Measurements from ENCODE around the gene MDM4. TPM values are rescaled to one million over a fixed set of nuclear protein-coding genes. Genes with fewer than 3 reads are reported as not detected.
"Not testable (repeated sequence)": the region's sequence is repeated elsewhere in the genome, so short reads cannot be mapped to it uniquely, and the experiment has no call there.

The MDM4 gene
- total RNA-seq, 2 experiments from 2014 or later, result 72.2 to 72.4 TPM

- ATAC-seq, result no peak
- no peak for DNase-seq
- peaks cover 1% of the 10 kb centered on the region for H3K36me3 Mint-ChIP-seq (ENCODE audit: low read depth)
- no peaks in the 10 kb centered on the region for H3K27me3 Mint-ChIP-seq (ENCODE audit: low read depth)
- peaks cover 36% of the 10 kb centered on the region for H3K4me1 Mint-ChIP-seq (ENCODE audit: low read depth)
- POLR2A ChIA-PET, result interaction anchor here (2.8 kb wide), 1 partner anchor 17 kb away, joined by 18 read pairs; the partner anchor contains the start of gene PIK3C2B
- no peak overlapping the region for H3K4me3 Mint-ChIP-seq
- CTCF ChIA-PET, result interaction anchor here (0.7 to 5.6 kb wide), 8 partner anchors 9 to 314 kb away, joined by 3 to 39 read pairs (median 10); partner anchors contain the start of gene PIK3C2B
- H3K27ac Mint-ChIP-seq, result no peak overlapping the region
- H3K9me3 Mint-ChIP-seq (ENCODE audit: insufficient read depth), result no peaks in the 10 kb centered on the region
Observed at GRCh38 chr1:204477036-204477740, 39.0 kb upstream of the MDM4 start.

GRCh38 chr1:204478172-204478899, 37.9 kb upstream of the MDM4 start:
- ATAC-seq, result no peak
- CTCF ChIA-PET, result interaction anchor here (0.7 to 5.6 kb wide), 12 partner anchors 8 to 315 kb away, joined by 3 to 39 read pairs (median 4); partner anchors contain the start of gene PIK3C2B
- no peaks in the 10 kb centered on the region for H3K27me3 Mint-ChIP-seq (ENCODE audit: low read depth)
- no peaks in the 10 kb centered on the region for H3K9me3 Mint-ChIP-seq (ENCODE audit: insufficient read depth)
- H3K4me1 Mint-ChIP-seq (ENCODE audit: low read depth), result peaks cover 36% of the 10 kb centered on the region
- H3K27ac Mint-ChIP-seq, result no peak overlapping the region
- POLR2A ChIA-PET, result interaction anchor here (2.8 kb wide), 1 partner anchor 15 kb away, joined by 18 read pairs; the partner anchor contains the start of gene PIK3C2B
- H3K36me3 Mint-ChIP-seq (ENCODE audit: low read depth), result no peaks in the 10 kb centered on the region
- H3K4me3 Mint-ChIP-seq, result no peak overlapping the region
- DNase-seq, result no peak

GRCh38 chr1:204478921-204479320, 37.3 kb upstream of the MDM4 start:
- Mint-ChIP-seq H3K27me3 (ENCODE audit: low read depth) (no peaks in the 10 kb centered on the region), H3K9me3 (ENCODE audit: insufficient read depth) (no peaks in the 10 kb centered on the region), H3K36me3 (ENCODE audit: low read depth) (no peaks in the 10 kb centered on the region), H3K4me3 (no peak overlapping the region), H3K4me1 (ENCODE audit: low read depth) (peaks cover 36% of the 10 kb centered on the region), H3K27ac (no peak overlapping the region)
- no peak for DNase-seq
- no peak for ATAC-seq
- ChIA-PET POLR2A (interaction anchor here (2.8 kb wide), 1 partner anchor 15 kb away, joined by 18 read pairs; the partner anchor contains the start of gene PIK3C2B), CTCF (interaction anchor here (1.1 to 5.6 kb wide), 8 partner anchors 12 to 87 kb away, joined by 3 to 39 read pairs (median 10); partner anchors contain the start of gene PIK3C2B)

- H3K9me3 Mint-ChIP-seq (ENCODE audit: insufficient read depth), result no peaks in the 10 kb centered on the region
- ChIA-PET POLR2A (interaction anchor here (2.8 kb wide), 1 partner anchor 14 kb away, joined by 18 read pairs; the partner anchor contains the start of gene PIK3C2B), CTCF (interaction anchor here (0.6 to 5.6 kb wide), 9 partner anchors 13 to 86 kb away, joined by 3 to 39 read pairs (median 4); partner anchors contain the start of gene PIK3C2B)
- no peak overlapping the region for H3K4me3 Mint-ChIP-seq
- H3K4me1 Mint-ChIP-seq (ENCODE audit: low read depth), result peaks cover 36% of the 10 kb centered on the region
- peak overlapping the region; percentile 37 for H3K27ac Mint-ChIP-seq
- no peaks in the 10 kb centered on the region for H3K36me3 Mint-ChIP-seq (ENCODE audit: low read depth)
- DNase-seq (no peak), ATAC-seq (no peak)
- no peaks in the 10 kb centered on the region for H3K27me3 Mint-ChIP-seq (ENCODE audit: low read depth)
Observed at GRCh38 chr1:204479387-204480136, 36.6 kb upstream of the MDM4 start.

GRCh38 chr1:204480515-204480914, 35.7 kb upstream of the MDM4 start:
- Mint-ChIP-seq H3K4me3 (no peak overlapping the region), H3K36me3 (ENCODE audit: low read depth) (no peaks in the 10 kb centered on the region), H3K27ac (no peak overlapping the region), H3K27me3 (ENCODE audit: low read depth) (no peaks in the 10 kb centered on the region), H3K9me3 (ENCODE audit: insufficient read depth) (no peaks in the 10 kb centered on the region), H3K4me1 (ENCODE audit: low read depth) (peaks cover 34% of the 10 kb centered on the region)
- CTCF ChIA-PET, result interaction anchor here (1.1 to 5.6 kb wide), 6 partner anchors 14 to 82 kb away, joined by 4 to 39 read pairs (median 18); partner anchors contain the start of gene PIK3C2B
- DNase-seq, result no peak
- POLR2A ChIA-PET, result no interaction called here
- ATAC-seq, result peak; percentile 32

- Mint-ChIP-seq H3K4me3 (no peak overlapping the region), H3K4me1 (ENCODE audit: low read depth) (peaks cover 30% of the 10 kb centered on the region), H3K27ac (no peak overlapping the region), H3K9me3 (ENCODE audit: insufficient read depth) (no peaks in the 10 kb centered on the region), H3K36me3 (ENCODE audit: low read depth) (peaks cover 9% of the 10 kb centered on the region), H3K27me3 (ENCODE audit: low read depth) (no peaks in the 10 kb centered on the region)
- ChIA-PET POLR2A (no interaction called here), CTCF (interaction anchor here (0.9 kb wide), 1 partner anchor 85 kb away, joined by 4 read pairs; no protein-coding TSS in a partner anchor)
- no peak for DNase-seq
- ATAC-seq, result no peak
Observed at GRCh38 chr1:204483791-204484190, 32.4 kb upstream of the MDM4 start.

- H3K4me3 Mint-ChIP-seq; H3K27ac Mint-ChIP-seq; H3K27me3 Mint-ChIP-seq (ENCODE audit: low read depth); POLR2A ChIA-PET; DNase-seq; ATAC-seq; H3K9me3 Mint-ChIP-seq (ENCODE audit: insufficient read depth): not testable (repeated sequence)
- H3K36me3 Mint-ChIP-seq (ENCODE audit: low read depth), result peaks cover 15% of the 10 kb centered on the region
- peaks cover 20% of the 10 kb centered on the region for H3K4me1 Mint-ChIP-seq (ENCODE audit: low read depth)
- CTCF ChIA-PET, result interaction anchor here (0.9 to 3.2 kb wide), 8 partner anchors 8 to 88 kb away, joined by 3 to 13 read pairs (median 4); partner anchors contain the start of gene PIK3C2B
Observed at GRCh38 chr1:204486513-204487255, 29.5 kb upstream of the MDM4 start.

GRCh38 chr1:204487256-204487615, 29.0 kb upstream of the MDM4 start:
- Mint-ChIP-seq H3K9me3 (ENCODE audit: insufficient read depth) (no peaks in the 10 kb centered on the region), H3K36me3 (ENCODE audit: low read depth) (peaks cover 15% of the 10 kb centered on the region), H3K4me3 (no peak overlapping the region), H3K27ac (no peak overlapping the region), H3K27me3 (ENCODE audit: low read depth) (no peaks in the 10 kb centered on the region), H3K4me1 (ENCODE audit: low read depth) (peaks cover 25% of the 10 kb centered on the region)
- POLR2A ChIA-PET, result no interaction called here
- CTCF ChIA-PET, result interaction anchor here (1.1 to 3.2 kb wide), 4 partner anchors 16 to 89 kb away, joined by 3 to 13 read pairs (median 8); no protein-coding TSS in a partner anchor
- no peak for DNase-seq
- no peak for ATAC-seq

- H3K27ac Mint-ChIP-seq, result no peak overlapping the region
- peaks cover 54% of the 10 kb centered on the region for H3K4me1 Mint-ChIP-seq (ENCODE audit: low read depth)
- no peak for DNase-seq
- H3K9me3 Mint-ChIP-seq (ENCODE audit: insufficient read depth), result no peaks in the 10 kb centered on the region
- no peak for ATAC-seq
- H3K4me3 Mint-ChIP-seq, result no peak overlapping the region
- peaks cover 15% of the 10 kb centered on the region for H3K36me3 Mint-ChIP-seq (ENCODE audit: low read depth)
- ChIA-PET POLR2A (no interaction called here), CTCF (interaction anchor here (1.2 to 18.9 kb wide), 7 partner anchors 11 to 316 kb away, joined by 3 to 1090 read pairs (median 7); no protein-coding TSS in a partner anchor)
- H3K27me3 Mint-ChIP-seq (ENCODE audit: low read depth), result no peaks in the 10 kb centered on the region
Observed at GRCh38 chr1:204491655-204492054, 24.6 kb upstream of the MDM4 start.

- Mint-ChIP-seq H3K9me3 (ENCODE audit: insufficient read depth) (no peaks in the 10 kb centered on the region), H3K27me3 (ENCODE audit: low read depth) (peaks cover 2% of the 10 kb centered on the region), H3K4me1 (ENCODE audit: low read depth) (peaks cover 53% of the 10 kb centered on the region), H3K27ac (peak overlapping the region; percentile 89), H3K4me3 (peak overlapping the region; percentile 77), H3K36me3 (ENCODE audit: low read depth) (peaks cover 5% of the 10 kb centered on the region)
- DNase-seq, result peak; percentile 46
- ATAC-seq, result no peak
- CTCF ChIA-PET, result interaction anchor here (0.6 to 18.9 kb wide), 18 partner anchors 7 to 314 kb away, joined by 3 to 1090 read pairs (median 6); no protein-coding TSS in a partner anchor
- POLR2A ChIA-PET, result interaction anchor here (0.8 to 3.4 kb wide), 11 partner anchors 10 to 92 kb away, joined by 3 to 27 read pairs (median 5); partner anchors contain the start of gene MDM4
Observed at GRCh38 chr1:204493145-204493983, 22.8 kb upstream of the MDM4 start.
